ENCODE data around the gene ULK4. TPM values are rescaled to one million over a fixed set of nuclear protein-coding genes. Genes with fewer than 3 reads are reported as not detected.

Gene ULK4
- total RNA-seq (10 to 100 TPM; 30.5 to 31.5 TPM), total RNA-seq (39.1 to 42.8 reads per million in 2 donors)

DNA sequence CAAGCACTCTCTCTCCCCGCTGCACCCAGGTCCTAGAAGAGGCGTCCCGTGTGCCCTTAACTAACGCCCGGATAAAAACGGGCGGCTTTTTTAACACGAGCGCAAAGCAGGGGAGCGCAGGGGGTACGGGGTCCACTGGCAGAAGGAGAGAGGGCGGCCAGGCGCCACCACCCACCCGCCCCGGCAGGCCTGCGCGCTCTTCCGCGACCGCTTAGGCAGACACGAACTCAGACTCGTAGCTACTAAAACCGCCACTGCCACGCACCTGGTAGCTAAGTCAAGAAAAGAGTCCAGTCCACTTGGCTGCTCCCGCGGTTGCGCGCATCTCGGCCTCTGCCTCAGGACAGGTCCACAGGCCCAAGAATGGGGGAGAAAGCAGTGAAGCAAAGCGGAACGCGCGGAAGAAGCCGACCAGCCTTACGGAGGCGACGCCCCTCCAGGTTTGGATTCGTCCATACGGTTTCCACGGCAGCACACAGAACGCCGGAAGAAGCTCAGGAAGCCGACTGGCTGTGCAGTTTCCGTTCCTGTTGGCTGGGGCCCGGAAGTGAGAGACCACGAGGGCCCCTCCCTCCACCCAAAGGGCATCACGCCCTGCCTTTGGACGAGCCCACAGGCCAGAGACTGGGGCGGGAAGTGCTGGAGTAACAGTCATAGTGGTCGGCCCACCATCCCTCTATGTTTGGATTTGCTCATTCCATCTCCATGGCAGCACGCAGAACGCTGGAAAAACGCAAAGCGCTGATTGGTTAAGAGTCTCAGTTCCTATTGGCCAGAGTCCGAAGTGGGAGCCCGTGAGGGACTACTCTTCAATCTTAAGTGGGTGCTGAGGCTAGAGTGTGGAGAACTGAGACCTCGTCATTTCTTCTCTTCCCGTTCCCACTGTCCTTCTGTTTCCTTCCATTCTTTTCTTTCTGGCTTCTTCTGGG, at the start of gene ULK4:
Gene ULK4 (minus strand): TSS at position 353 of the 929 bp plus-strand sequence. CDS start 7,344 bp downstream, outside the sequence.
- ATAC-seq = peak; percentile 91
- H3K4me3 Mint-ChIP-seq = peak within 1 kb of the TSS; percentile 99
- DNase-seq = peak; percentile 82 to 89 (median 88)
- peaks cover 21% of the 10 kb centered on the region for H3K4me1 Mint-ChIP-seq
- no peaks in the 10 kb centered on the region for H3K27me3 Mint-ChIP-seq
- peak within 1 kb of the TSS; percentile 96 for H3K27ac Mint-ChIP-seq
- peaks cover 4% of the 10 kb centered on the region for H3K36me3 Mint-ChIP-seq (ENCODE audit: low read depth)
- H3K9me3 ChIP-seq (ENCODE audit: control insufficient read depth, low read length, poor library complexity, severe bottlenecking) = no peaks in the 10 kb centered on the region

- Mint-ChIP-seq H3K4me3 (no peak overlapping the region), H3K36me3 (ENCODE audit: low read depth) (no peaks in the 10 kb centered on the region), H3K27ac (no peak overlapping the region), H3K27me3 (no peaks in the 10 kb centered on the region), H3K4me1 (peaks cover 21% of the 10 kb centered on the region)
- ATAC-seq (no peak), DNase-seq (no peak)
- no peaks in the 10 kb centered on the region for H3K9me3 ChIP-seq (ENCODE audit: control insufficient read depth, low read length, poor library complexity, severe bottlenecking)
Observed at GRCh38 chr3:42010530-42010929, 48.6 kb upstream of the ULK4 start.

DNA sequence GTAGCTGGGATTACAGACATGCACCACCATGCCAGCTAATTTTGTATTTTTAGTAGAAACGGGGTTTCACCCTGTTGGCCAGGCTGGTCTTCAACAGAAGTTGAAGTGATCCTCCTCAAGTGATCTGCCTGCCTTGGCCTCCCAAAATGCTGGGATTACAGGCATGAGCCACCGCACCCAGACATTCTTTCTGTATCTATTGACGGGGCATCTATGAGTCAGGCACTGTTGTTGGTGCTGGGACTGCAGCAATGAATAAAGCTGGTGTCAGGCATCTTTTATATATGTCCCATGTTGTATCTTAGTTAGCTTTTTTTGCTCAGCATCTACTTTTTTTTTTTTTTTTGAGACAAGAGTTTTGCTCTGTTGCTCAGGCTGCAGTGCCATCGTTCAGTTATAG, 47.6 kb upstream of the ULK4 start:
- peaks cover 13% of the 10 kb centered on the region for H3K4me1 Mint-ChIP-seq
- H3K36me3 Mint-ChIP-seq (ENCODE audit: low read depth) = no peaks in the 10 kb centered on the region
- no peaks in the 10 kb centered on the region for H3K27me3 Mint-ChIP-seq

DNA sequence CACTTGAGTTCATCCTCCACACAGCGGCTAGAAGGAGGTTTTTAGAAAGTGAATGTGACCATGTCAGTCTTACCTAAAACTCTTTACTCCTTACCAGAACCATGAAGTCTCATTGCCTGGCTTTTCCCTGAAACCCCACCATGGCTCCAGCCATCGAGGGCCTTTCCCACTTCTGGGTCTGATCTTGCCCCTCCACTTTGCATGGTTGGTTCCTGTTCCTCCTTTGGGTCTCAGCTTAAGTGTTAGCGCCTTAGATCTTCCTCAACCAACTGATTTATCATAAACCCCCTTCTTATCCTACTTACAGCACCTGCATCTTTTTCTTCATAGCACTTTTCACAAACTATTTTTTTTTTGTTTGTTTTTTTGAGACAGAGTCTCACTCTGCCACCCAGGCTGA, 45.9 kb upstream of the ULK4 start:
- no peak for ATAC-seq
- Mint-ChIP-seq H3K4me3 (no peak overlapping the region), H3K36me3 (ENCODE audit: low read depth) (no peaks in the 10 kb centered on the region), H3K4me1 (peaks cover 8% of the 10 kb centered on the region), H3K27me3 (no peaks in the 10 kb centered on the region), H3K27ac (no peak overlapping the region)
- DNase-seq = no peak
- H3K9me3 ChIP-seq (ENCODE audit: control insufficient read depth, low read length, poor library complexity, severe bottlenecking) = no peaks in the 10 kb centered on the region

More for the DNA sequence above, 47.6 kb upstream of the ULK4 start:
- DNase-seq = no peak
- no peak for ATAC-seq
- H3K4me3 Mint-ChIP-seq = no peak overlapping the region
- no peak overlapping the region for H3K27ac Mint-ChIP-seq
- H3K9me3 ChIP-seq (ENCODE audit: control insufficient read depth, low read length, poor library complexity, severe bottlenecking) = no peaks in the 10 kb centered on the region

GRCh38 chr3:42005401-42005800, 43.5 kb upstream of the ULK4 start:
- DNase-seq (no peak), ATAC-seq (no peak)
- H3K4me1 Mint-ChIP-seq = peaks cover 2% of the 10 kb centered on the region
- no peaks in the 10 kb centered on the region for H3K9me3 ChIP-seq (ENCODE audit: control insufficient read depth, low read length, poor library complexity, severe bottlenecking)
- no peak overlapping the region for H3K27ac Mint-ChIP-seq
- no peak overlapping the region for H3K4me3 Mint-ChIP-seq
- no peaks in the 10 kb centered on the region for H3K27me3 Mint-ChIP-seq
- H3K36me3 Mint-ChIP-seq (ENCODE audit: low read depth) = peaks cover 3% of the 10 kb centered on the region

DNA sequence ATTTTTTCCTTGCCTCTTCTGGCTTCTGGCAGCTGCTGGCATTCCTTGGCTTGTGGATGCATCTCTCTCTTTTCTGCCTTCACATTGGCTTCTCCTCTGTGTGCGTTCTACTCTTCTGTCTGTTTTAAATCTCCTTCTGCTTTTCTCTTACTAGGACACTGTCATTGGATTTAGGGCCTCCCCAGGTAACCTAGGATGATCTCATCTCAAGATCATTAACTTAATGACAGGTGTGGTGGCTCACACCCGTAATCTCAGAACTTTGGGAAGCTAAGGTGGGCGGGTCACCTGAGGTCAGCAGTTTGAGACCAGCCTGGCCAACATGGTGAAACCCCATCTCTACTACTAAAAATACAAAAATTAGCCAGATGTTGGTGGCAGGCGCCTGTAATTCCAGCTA, 40.9 kb upstream of the ULK4 start:
- no peaks in the 10 kb centered on the region for H3K27me3 Mint-ChIP-seq
- H3K27ac Mint-ChIP-seq = no peak overlapping the region
- DNase-seq (no peak), ATAC-seq (no peak)
- no peak overlapping the region for H3K4me3 Mint-ChIP-seq
- H3K9me3 ChIP-seq (ENCODE audit: control insufficient read depth, low read length, poor library complexity, severe bottlenecking) = no peaks in the 10 kb centered on the region
- H3K36me3 Mint-ChIP-seq (ENCODE audit: low read depth) = peaks cover 3% of the 10 kb centered on the region
- peaks cover 4% of the 10 kb centered on the region for H3K4me1 Mint-ChIP-seq

DNA sequence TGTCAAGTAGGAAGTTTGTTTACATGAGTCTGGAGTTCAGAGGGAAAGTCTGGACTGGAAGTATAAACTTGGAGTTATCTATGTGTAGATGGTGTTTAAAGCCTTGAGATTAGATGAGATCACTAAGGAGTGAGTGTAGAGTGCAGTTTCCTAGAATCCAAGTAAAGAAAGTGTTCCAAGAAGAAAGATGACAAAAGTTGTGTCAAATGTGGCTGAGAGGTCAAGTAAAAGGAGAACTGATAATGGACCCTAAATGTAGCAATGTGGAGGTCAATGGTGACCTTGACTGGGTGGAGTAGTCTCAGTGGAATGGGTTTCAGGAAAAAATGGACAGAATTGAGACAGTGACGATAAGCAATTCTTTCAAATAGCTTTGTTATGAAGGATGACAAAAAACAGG, 39.9 kb upstream of the ULK4 start:
- H3K9me3 ChIP-seq (ENCODE audit: control insufficient read depth, low read length, poor library complexity, severe bottlenecking) = no peaks in the 10 kb centered on the region
- H3K27ac Mint-ChIP-seq = no peak overlapping the region
- peaks cover 3% of the 10 kb centered on the region for H3K36me3 Mint-ChIP-seq (ENCODE audit: low read depth)
- no peaks in the 10 kb centered on the region for H3K27me3 Mint-ChIP-seq
- ATAC-seq (no peak), DNase-seq (no peak)
- H3K4me3 Mint-ChIP-seq = no peak overlapping the region
- H3K4me1 Mint-ChIP-seq = peaks cover 4% of the 10 kb centered on the region

DNA sequence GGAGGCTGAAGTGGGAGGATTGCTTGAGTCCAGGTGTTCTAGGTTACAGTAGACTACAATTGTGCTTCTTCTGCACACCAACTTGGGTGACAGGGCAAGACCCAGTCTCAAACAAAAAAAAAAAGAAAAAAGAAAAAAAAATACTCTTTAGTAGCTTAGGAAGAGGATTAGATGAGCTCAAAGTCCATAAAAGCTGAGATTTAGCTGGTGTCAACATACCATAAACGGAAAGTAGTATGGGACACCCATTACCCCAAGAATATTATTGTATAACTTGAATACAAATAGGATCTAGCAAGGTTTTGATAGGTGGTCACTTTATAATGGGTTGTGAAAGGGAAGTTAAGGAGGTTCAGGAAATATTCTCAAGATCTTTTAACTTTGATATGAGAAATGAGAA, 38.0 kb upstream of the ULK4 start:
- Mint-ChIP-seq H3K27ac (no peak overlapping the region), H3K4me1 (peaks cover 4% of the 10 kb centered on the region), H3K4me3 (no peak overlapping the region), H3K36me3 (ENCODE audit: low read depth) (peaks cover 3% of the 10 kb centered on the region), H3K27me3 (no peaks in the 10 kb centered on the region)
- no peak for ATAC-seq
- DNase-seq = no peak
- H3K9me3 ChIP-seq (ENCODE audit: control insufficient read depth, low read length, poor library complexity, severe bottlenecking) = no peaks in the 10 kb centered on the region

DNA sequence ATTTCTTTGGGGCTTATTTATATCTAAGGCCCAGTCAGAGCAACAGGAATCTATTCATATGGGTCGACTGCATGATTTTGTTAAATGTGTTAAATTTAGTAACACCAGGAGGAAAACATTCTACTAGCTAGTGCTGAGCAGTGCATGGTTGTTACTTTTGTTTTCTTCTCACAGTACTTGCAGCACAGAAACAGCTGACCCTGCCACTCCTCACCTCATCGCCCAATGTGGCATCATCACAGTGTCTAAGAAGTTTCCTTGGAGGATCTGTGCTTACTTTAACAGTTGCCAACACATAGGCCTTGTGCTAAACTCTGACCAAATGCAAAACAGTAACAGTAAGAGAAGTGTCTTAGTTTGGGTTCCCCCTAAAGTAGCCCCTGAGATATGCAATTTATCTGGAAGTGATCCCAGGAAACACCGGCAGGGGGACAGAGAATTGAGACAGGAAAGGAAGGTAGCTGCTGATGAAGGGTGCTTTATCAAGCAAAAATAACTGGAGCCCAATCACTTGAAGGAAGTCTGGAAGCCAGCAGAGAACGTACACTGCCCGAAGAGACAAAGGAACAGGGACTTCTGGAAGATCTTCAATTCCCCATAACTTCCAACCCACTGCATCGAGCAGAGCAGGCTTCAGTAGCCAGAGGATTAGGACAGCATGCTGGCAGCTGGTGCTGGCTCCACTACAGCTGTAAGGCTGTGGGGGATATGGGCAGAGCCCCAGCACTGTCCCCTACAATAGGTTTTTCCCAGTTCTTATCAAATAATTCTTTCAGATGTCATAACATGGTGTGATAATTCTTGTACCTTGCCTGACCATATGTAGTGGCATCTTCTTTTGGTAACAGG, 36.0 kb upstream of the ULK4 start:
- ATAC-seq (no peak), DNase-seq (no peak)
- Mint-ChIP-seq H3K4me3 (no peak overlapping the region), H3K27ac (no peak overlapping the region), H3K4me1 (peaks cover 2% of the 10 kb centered on the region), H3K27me3 (peaks cover 5% of the 10 kb centered on the region), H3K36me3 (ENCODE audit: low read depth) (peaks cover 3% of the 10 kb centered on the region)
- no peaks in the 10 kb centered on the region for H3K9me3 ChIP-seq (ENCODE audit: control insufficient read depth, low read length, poor library complexity, severe bottlenecking)

GRCh38 chr3:41991437-41991836, 29.5 kb upstream of the ULK4 start:
- Mint-ChIP-seq H3K4me1 (no peaks in the 10 kb centered on the region), H3K27ac (no peak overlapping the region), H3K27me3 (peaks cover 5% of the 10 kb centered on the region), H3K4me3 (no peak overlapping the region), H3K36me3 (ENCODE audit: low read depth) (no peaks in the 10 kb centered on the region)
- DNase-seq (no peak), ATAC-seq (no peak)
- no peaks in the 10 kb centered on the region for H3K9me3 ChIP-seq (ENCODE audit: control insufficient read depth, low read length, poor library complexity, severe bottlenecking)

GRCh38 chr3:41989518-41989917, 27.6 kb upstream of the ULK4 start:
- no peak for ATAC-seq
- Mint-ChIP-seq H3K4me1 (no peaks in the 10 kb centered on the region), H3K4me3 (no peak overlapping the region)

DNA sequence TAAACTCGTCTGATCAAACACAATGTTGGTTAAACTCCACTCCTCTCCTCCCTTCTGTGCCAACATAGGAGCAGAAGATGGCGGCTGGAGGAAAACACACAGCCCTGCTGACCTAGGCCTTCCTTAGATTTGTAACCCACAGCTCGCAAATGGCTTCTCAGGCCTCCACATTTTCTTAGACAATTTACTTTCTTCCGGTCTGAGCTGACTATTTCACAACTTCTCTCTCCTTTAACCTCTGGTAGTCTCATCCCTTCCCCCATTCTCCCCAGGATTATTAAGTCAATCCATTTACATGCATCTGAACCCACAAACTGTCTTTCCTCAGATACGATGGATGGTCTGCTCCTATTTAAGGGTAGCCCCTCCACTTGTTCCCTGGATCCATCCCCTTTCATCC, 25.7 kb upstream of the ULK4 start:
- Mint-ChIP-seq H3K4me3 (no peak overlapping the region), H3K27me3 (no peaks in the 10 kb centered on the region), H3K27ac (no peak overlapping the region), H3K36me3 (ENCODE audit: low read depth) (no peaks in the 10 kb centered on the region), H3K4me1 (no peaks in the 10 kb centered on the region)
- no peaks in the 10 kb centered on the region for H3K9me3 ChIP-seq (ENCODE audit: control insufficient read depth, low read length, poor library complexity, severe bottlenecking)
- no peak for DNase-seq
- ATAC-seq = no peak

More at GRCh38 chr3:41989518-41989917, 27.6 kb upstream of the ULK4 start:
- Mint-ChIP-seq H3K36me3 (ENCODE audit: low read depth) (no peaks in the 10 kb centered on the region), H3K27ac (no peak overlapping the region), H3K27me3 (peaks cover 2% of the 10 kb centered on the region)
- no peaks in the 10 kb centered on the region for H3K9me3 ChIP-seq (ENCODE audit: control insufficient read depth, low read length, poor library complexity, severe bottlenecking)
- no peak for DNase-seq

DNA sequence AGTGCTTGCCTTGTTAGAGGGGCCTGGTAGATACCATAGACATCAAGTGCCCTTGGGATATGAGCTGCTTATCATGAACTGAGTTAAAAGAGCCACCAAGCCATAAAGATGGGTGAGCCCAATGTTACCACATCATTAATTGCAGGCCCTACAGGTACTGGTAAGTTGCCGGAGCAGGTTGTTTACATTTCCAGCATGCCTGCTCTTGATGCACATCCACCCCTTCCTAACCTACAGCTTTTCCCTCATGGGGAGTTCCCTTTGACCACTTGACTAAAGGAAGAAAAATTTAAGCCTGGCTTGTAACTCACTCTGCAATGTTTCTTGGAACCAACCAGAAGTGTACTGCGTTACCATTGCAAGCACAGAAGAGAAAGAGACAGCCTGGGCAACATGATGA, 24.7 kb upstream of the ULK4 start:
- Mint-ChIP-seq H3K4me1 (no peaks in the 10 kb centered on the region), H3K4me3 (no peak overlapping the region), H3K27me3 (no peaks in the 10 kb centered on the region), H3K27ac (no peak overlapping the region), H3K36me3 (ENCODE audit: low read depth) (no peaks in the 10 kb centered on the region)
- ATAC-seq (no peak), DNase-seq (no peak)
- H3K9me3 ChIP-seq (ENCODE audit: control insufficient read depth, low read length, poor library complexity, severe bottlenecking) = no peaks in the 10 kb centered on the region

All from T-helper 17 cell (primary cell).